ENCODE measurements around the gene SH3BGR. TPM values are rescaled to one million over a fixed set of nuclear protein-coding genes. Genes with fewer than 3 reads are reported as not detected.

SH3BGR gene
- total RNA-seq, 1 donor from 2014 or later = 5.0 TPM

- H3K27me3 ChIP-seq (ENCODE audit: control insufficient read depth, insufficient read depth, low read length) = no peaks in the 10 kb centered on the region
- H3K4me3 ChIP-seq (ENCODE audit: low read depth, low read length) = no peak overlapping the region
- TF ChIP-seq CTCF (IDR thresholded peaks at IDR 0.05; ENCODE audit: insufficient read depth, low read length, severe bottlenecking) = no peak
- no peak for FAIRE-seq
- no peak for DNase-seq (ENCODE audit: low read depth)
- no peaks in the 10 kb centered on the region for H3K36me3 ChIP-seq (ENCODE audit: control insufficient read depth, insufficient read depth, low read length)
Measured at GRCh38 chr21:39542736-39543135, 91.0 kb downstream of the SH3BGR start.

- H3K27me3 ChIP-seq (ENCODE audit: control insufficient read depth, insufficient read depth, low read length) = no peaks in the 10 kb centered on the region
- no peak overlapping the region for H3K4me3 ChIP-seq (ENCODE audit: low read depth, low read length)
- no peak for TF ChIP-seq CTCF (IDR thresholded peaks at IDR 0.05; ENCODE audit: insufficient read depth, low read length, severe bottlenecking)
- H3K36me3 ChIP-seq (ENCODE audit: control insufficient read depth, insufficient read depth, low read length) = no peaks in the 10 kb centered on the region
- FAIRE-seq = no peak
- no peak for DNase-seq (ENCODE audit: low read depth)
Measured at GRCh38 chr21:39546522-39546921, 94.8 kb downstream of the SH3BGR start.

GRCh38 chr21:39552856-39553255 is 101.1 kb downstream of the SH3BGR start:
- no peak overlapping the region for H3K4me3 ChIP-seq (ENCODE audit: low read depth, low read length)
- FAIRE-seq = no peak
- no peak for TF ChIP-seq CTCF (IDR thresholded peaks at IDR 0.05; ENCODE audit: insufficient read depth, low read length, severe bottlenecking)
- no peak for DNase-seq (ENCODE audit: low read depth)
- H3K27me3 ChIP-seq (ENCODE audit: control insufficient read depth, insufficient read depth, low read length) = no peaks in the 10 kb centered on the region
- no peaks in the 10 kb centered on the region for H3K36me3 ChIP-seq (ENCODE audit: control insufficient read depth, insufficient read depth, low read length)

GRCh38 chr21:39553331-39553730 is 101.6 kb downstream of the SH3BGR start:
- DNase-seq (ENCODE audit: low read depth) (no peak), FAIRE-seq (no peak)
- no peak overlapping the region for H3K4me3 ChIP-seq (ENCODE audit: low read depth, low read length)
- TF ChIP-seq CTCF (IDR thresholded peaks at IDR 0.05; ENCODE audit: insufficient read depth, low read length, severe bottlenecking) = no peak
- H3K36me3 ChIP-seq (ENCODE audit: control insufficient read depth, insufficient read depth, low read length) = no peaks in the 10 kb centered on the region
- H3K27me3 ChIP-seq (ENCODE audit: control insufficient read depth, insufficient read depth, low read length) = no peaks in the 10 kb centered on the region

- FAIRE-seq = no peak
- DNase-seq (ENCODE audit: low read depth) = no peak
- H3K27me3 ChIP-seq (ENCODE audit: control insufficient read depth, insufficient read depth, low read length) = no peaks in the 10 kb centered on the region
- no peak overlapping the region for H3K4me3 ChIP-seq (ENCODE audit: low read depth, low read length)
- TF ChIP-seq CTCF (IDR thresholded peaks at IDR 0.05; ENCODE audit: insufficient read depth, low read length, severe bottlenecking) = no peak
- no peaks in the 10 kb centered on the region for H3K36me3 ChIP-seq (ENCODE audit: control insufficient read depth, insufficient read depth, low read length)
Measured at GRCh38 chr21:39555911-39556590, 104.3 kb downstream of the SH3BGR start.

GRCh38 chr21:39559511-39559910 is 107.7 kb downstream of the SH3BGR start:
- Histone ChIP-seq H3K27me3 (ENCODE audit: control insufficient read depth, insufficient read depth, low read length) (no peaks in the 10 kb centered on the region), H3K4me3 (ENCODE audit: low read depth, low read length) (no peak overlapping the region), H3K36me3 (ENCODE audit: control insufficient read depth, insufficient read depth, low read length) (no peaks in the 10 kb centered on the region)
- FAIRE-seq (no peak), DNase-seq (ENCODE audit: low read depth) (no peak)
- TF ChIP-seq CTCF (IDR thresholded peaks at IDR 0.05; ENCODE audit: insufficient read depth, low read length, severe bottlenecking) = no peak

Measured in bronchial epithelial cell (primary cell).